Suprapubic skin (tissue), 4 donors: ENCODE measurements around the gene MGAT4B.

Experiments used
- EP300 ChIP-seq: sonication (generic); formaldehyde crosslinking; IDR thresholded peaks from one replicate; pipeline ENCODE4 v1.6.1; 2017; ENCODE audit warnings: antibody characterized with exemption
- POLR2A ChIP-seq, 2 donors: fragments of 450-650 bp; IDR thresholded peaks; one replicate each; pipeline ENCODE4 v1.6.1; 2017; ENCODE audit warnings: antibody characterized with exemption in 2 of 2, mild to moderate bottlenecking in 2 of 2, moderate library complexity in 2 of 2
- POLR2AphosphoS5 ChIP-seq, 3 donors: sonication (generic); formaldehyde crosslinking; IDR thresholded peaks; one replicate each; pipeline ENCODE4 v1.6.1; 2017; ENCODE audit warnings: antibody characterized with exemption in 3 of 3
- TF ChIP-seq, protein P1 (sequence below), 2 donors: fragments of 200-600 bp in 1 of 2; fragments of 450-650 bp in 1 of 2; sonication (generic) in 1 of 2; IDR thresholded peaks; one replicate each; pipeline ENCODE4 v1.5.1; 2016 to 2019; ENCODE audit warnings: antibody characterized with exemption in 2 of 2, mild to moderate bottlenecking in 1 of 2, moderate library complexity in 1 of 2

DNA sequence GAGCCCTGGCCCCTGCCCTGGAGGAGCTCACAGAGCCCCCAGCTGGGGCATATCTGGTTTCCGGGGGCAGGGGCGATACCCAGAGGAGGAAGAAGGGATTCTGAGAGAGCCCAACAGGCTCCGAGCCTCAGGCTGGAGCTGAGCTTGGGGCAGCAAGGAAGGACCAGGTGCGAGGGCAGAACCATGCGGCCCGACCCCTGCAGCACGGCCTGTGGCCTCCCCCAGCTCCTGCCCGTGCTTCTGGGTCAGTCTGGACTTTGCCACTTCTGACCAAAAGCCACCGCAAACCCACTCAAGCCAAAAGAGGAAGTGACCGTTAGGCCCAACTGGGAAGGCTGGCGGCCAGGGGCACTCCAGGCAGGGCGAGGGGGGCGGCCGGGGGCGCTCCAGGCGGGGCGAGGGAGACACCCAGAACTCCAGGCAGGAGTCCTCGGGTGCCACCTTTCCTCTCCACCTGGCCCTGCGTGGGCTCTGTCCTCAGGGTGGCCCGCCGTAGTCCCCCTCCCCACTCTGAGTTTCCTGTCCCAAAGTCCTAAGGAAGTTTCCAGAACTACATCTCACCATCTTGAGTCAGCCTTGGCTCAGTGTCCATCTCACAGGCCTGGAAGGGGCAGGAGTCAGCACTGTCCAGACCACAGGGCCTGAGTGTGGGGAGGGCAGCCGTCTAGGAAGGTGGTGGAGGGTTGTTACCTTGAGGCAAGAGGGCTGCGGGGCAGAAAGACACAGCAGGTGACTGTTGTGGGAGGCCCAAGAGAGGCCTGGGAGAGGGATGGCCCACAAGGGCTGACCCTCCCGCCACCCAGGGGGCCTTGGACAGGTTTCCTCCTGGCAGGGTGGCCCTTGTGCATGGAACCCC lies 13.8 kb downstream of the MGAT4B start:
- TF ChIP-seq POLR2AphosphoS5 (IDR thresholded peaks at IDR 0.05): no peak
- TF ChIP-seq, protein P1, sequence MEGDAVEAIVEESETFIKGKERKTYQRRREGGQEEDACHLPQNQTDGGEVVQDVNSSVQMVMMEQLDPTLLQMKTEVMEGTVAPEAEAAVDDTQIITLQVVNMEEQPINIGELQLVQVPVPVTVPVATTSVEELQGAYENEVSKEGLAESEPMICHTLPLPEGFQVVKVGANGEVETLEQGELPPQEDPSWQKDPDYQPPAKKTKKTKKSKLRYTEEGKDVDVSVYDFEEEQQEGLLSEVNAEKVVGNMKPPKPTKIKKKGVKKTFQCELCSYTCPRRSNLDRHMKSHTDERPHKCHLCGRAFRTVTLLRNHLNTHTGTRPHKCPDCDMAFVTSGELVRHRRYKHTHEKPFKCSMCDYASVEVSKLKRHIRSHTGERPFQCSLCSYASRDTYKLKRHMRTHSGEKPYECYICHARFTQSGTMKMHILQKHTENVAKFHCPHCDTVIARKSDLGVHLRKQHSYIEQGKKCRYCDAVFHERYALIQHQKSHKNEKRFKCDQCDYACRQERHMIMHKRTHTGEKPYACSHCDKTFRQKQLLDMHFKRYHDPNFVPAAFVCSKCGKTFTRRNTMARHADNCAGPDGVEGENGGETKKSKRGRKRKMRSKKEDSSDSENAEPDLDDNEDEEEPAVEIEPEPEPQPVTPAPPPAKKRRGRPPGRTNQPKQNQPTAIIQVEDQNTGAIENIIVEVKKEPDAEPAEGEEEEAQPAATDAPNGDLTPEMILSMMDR (IDR thresholded peaks at IDR 0.05): no peak
- TF ChIP-seq POLR2A (IDR thresholded peaks at IDR 0.05): no peak
- TF ChIP-seq EP300: no peak
